Heart left ventricle (tissue), 16 donors: Measurements from ENCODE around the gene NOL9. TPM values are rescaled to one million over a fixed set of nuclear protein-coding genes. Genes with fewer than 3 reads are reported as not detected.
A peak's percentile ranks its signal among the peaks of the same experiment; 100 is the strongest.

Experiments used
- ATAC-seq, 4 donors: fragments of 200-7000 bp; cut with Tn5 transposase; one replicate each; pipeline ENCODE4 v1.9.1; 2020 to 2022; ENCODE audit warnings: moderate library complexity in 4 of 4, mild to moderate bottlenecking in 3 of 4, moderate number of reproducible peaks in 1 of 4
- DNase-seq, 5 donors: peaks; one replicate each; pipeline ENCODE4 v3.0.0-alpha.2; 2020
- H3K27ac ChIP-seq, 12 donors: fragments of 200-600 bp; sonication (generic) in 4 of 12; one replicate each; pipeline versions ENCODE4 v1.5.0 to v1.8.0; 2016 to 2022; ENCODE audit warnings: mild to moderate bottlenecking in 2 of 12
- H3K27me3 ChIP-seq, 9 donors: fragments of 200-600 bp; sonication (generic) in 2 of 9; one replicate each; pipeline versions ENCODE4 v1.5.1 to v1.8.0; 2016 to 2022; ENCODE audit warnings: mild to moderate bottlenecking in 3 of 9
- H3K36me3 ChIP-seq, 9 donors: fragments of 200-600 bp; sonication (generic) in 2 of 9; one replicate each; pipeline versions ENCODE4 v1.5.0 to v1.8.0; 2018 to 2022; ENCODE audit warnings: mild to moderate bottlenecking in 2 of 9
- H3K4me1 ChIP-seq, 12 donors: fragments of 200-600 bp; sonication (generic) in 4 of 12; one replicate each; pipeline versions ENCODE4 v1.5.0 to v1.8.0; 2016 to 2022; ENCODE audit warnings: mild to moderate bottlenecking in 3 of 12
- H3K4me3 ChIP-seq, 12 donors: fragments of 200-600 bp; sonication (generic) in 4 of 12; one replicate each; pipeline versions ENCODE4 v1.5.0 to v1.8.0; 2017 to 2022; ENCODE audit warnings: mild to moderate bottlenecking in 9 of 12, moderate library complexity in 4 of 12
- H3K9me3 ChIP-seq, 12 donors: fragments of 200-600 bp; sonication (generic) in 4 of 12; one replicate each; pipeline versions ENCODE4 v1.5.0 to v1.8.0; 2016 to 2022; ENCODE audit warnings: mild to moderate bottlenecking in 1 of 12
- CTCF ChIP-seq, 12 donors: fragments of 200-600 bp; sonication (generic) in 4 of 12; IDR thresholded peaks; one replicate each; pipeline versions ENCODE4 v1.5.0 to v1.8.0; 2018 to 2022; ENCODE audit warnings: antibody characterized with exemption in 12 of 12, mild to moderate bottlenecking in 5 of 12
- POLR2A ChIP-seq, 2 donors: fragments of 450-650 bp; IDR thresholded peaks; one replicate each; pipeline ENCODE4 v1.6.1; 2017; ENCODE audit warnings: antibody characterized with exemption in 2 of 2, mild to moderate bottlenecking in 2 of 2, moderate library complexity in 2 of 2
- WGBS, 4 donors: extraction: QIAGEN DNeasy Blood & Tissue Kit in 2 of 4; methylation state at CpG; one replicate each; pipeline versions ENCODE4 v1.1.5 to v1.1.7; 2013 to 2018; 5-methylcytosine and 5-hydroxymethylcytosine counted together
- intact Hi-C, 10 donors: fragments of 100-400 bp; cut with DNase I; formaldehyde crosslinking; loops; one replicate each; pipeline versions ENCODE4 v1.11.1 to v1.14.2; 2022
- polyA plus RNA-seq, 2 donors: library from polyadenylated mRNA; stranded (reverse); fragments of 200-250 nt; gene quantifications; one replicate each; pipeline ENCODE4 v1.2.3, GENCODE V29; 2013
- total RNA-seq, 9 donors: library from RNA; depleted of rRNA in 2 of 9; stranded (reverse); fragments of >200 nt in 2 of 9; fragmentation: NEBNext Ultra II Directional in 3 of 9; extraction: Animal tissue kit (Norgen Biotek cat#: 25700) in 3 of 9; gene quantifications; one replicate each; pipeline versions ENCODE4 v1.1.0 to v1.2.4, GENCODE V29; 2016 to 2023
- donor health status: ischemic (EF 13 %, LVEDD 7.1; RV severe dilation, severe dysfunction).
- donor health status: healthy with polysubstance abuse.
- donor health status: DM: no; HTN: yes; CAD: no.
- donor health status: DM: no; HTN: no; CAD: no.
- donor health status: ischemic (EF 25% LVEDD 6.9; RV normal size, moderate dysfunction).
- donor health status: ischemic (EF 25% LVEDD 5.7; RV mildly dilated, moderate dysfunction).
- donor health status: healthy.
- donor health status: DM: yes; HTN: yes; CAD: no.
- donor health status: ischemic (EF 35%, LVEDD 5.7; RV mildly dilated, moderate dysfunction).
- donor health status: nonischemic (EF 11% LVEDD 7.7; RV severe dilation, severe dysfunction).
- donor health status: DM: yes; HTN: yes; CAD: no.
- donor health status: PGD.
- donor health status: ischemic (EF 29% LVEDD 5.4; RV normal size, mild dysfunction).
- donor health status: nonischemic (EF 23%, LVEDD 6.1; RV moderate dilation, normal function).

The NOL9 gene
- total and polyA plus RNA-seq, 11 donors: 5.7 to 20.6 (median 15.4) TPM

- H3K36me3 ChIP-seq: peaks cover 0 to 71% (median 37%) of the 10 kb centered on the region in 9 donors
- H3K27ac ChIP-seq: no peak overlapping the region
- no peak for TF ChIP-seq POLR2A (IDR thresholded peaks at IDR 0.05)
- TF ChIP-seq CTCF (IDR thresholded peaks at IDR 0.05): no peak
- peaks cover 0 to 6% (median 0%) of the 10 kb centered on the region in 12 donors for H3K4me1 ChIP-seq
- H3K9me3 ChIP-seq: no peaks in the 10 kb centered on the region
- DNase-seq: no peak
- intact Hi-C loops: no loop called here
- ATAC-seq: no peak
- WGBS, 4 donors: 83 to 86% (median 85%) methylated on average over 13 of the region's 13 CpGs
- H3K4me3 ChIP-seq: no peak overlapping the region
- H3K27me3 ChIP-seq: no peaks in the 10 kb centered on the region
Measured at GRCh38 chr1:6474815-6475282, 79.5 kb downstream of the NOL9 start.

- intact Hi-C loops: no loop called here
- WGBS, 4 donors: 83 to 89% (median 87%) methylated on average over 12 to 33 of the region's 33 CpGs
- TF ChIP-seq POLR2A (IDR thresholded peaks at IDR 0.05) (no peak), CTCF (IDR thresholded peaks at IDR 0.05) (no peak)
- Histone ChIP-seq H3K4me1 (peaks cover 0 to 6% (median 0%) of the 10 kb centered on the region in 12 donors), H3K9me3 (no peaks in the 10 kb centered on the region), H3K36me3 (peaks cover 0 to 77% (median 43%) of the 10 kb centered on the region in 9 donors), H3K27me3 (no peaks in the 10 kb centered on the region), H3K27ac (no peak overlapping the region), H3K4me3 (no peak overlapping the region)
- ATAC-seq (no peak), DNase-seq (no peak)
Measured at GRCh38 chr1:6473974-6474814, 80.1 kb downstream of the NOL9 start.

GRCh38 chr1:6473156-6473555 is 81.2 kb downstream of the NOL9 start:
- Histone ChIP-seq H3K4me1 (peaks cover 0 to 6% (median 0%) of the 10 kb centered on the region in 12 donors), H3K27ac (no peak overlapping the region), H3K4me3 (no peak overlapping the region), H3K27me3 (no peaks in the 10 kb centered on the region), H3K36me3 (peaks cover 0 to 87% (median 51%) of the 10 kb centered on the region in 9 donors), H3K9me3 (no peaks in the 10 kb centered on the region)
- intact Hi-C loops: no loop called here
- ATAC-seq: no peak
- no peak for DNase-seq
- WGBS, 4 donors: 96 to 97% (median 96%) methylated on average over 5 to 18 of the region's 18 CpGs
- TF ChIP-seq CTCF (IDR thresholded peaks at IDR 0.05) (no peak), POLR2A (IDR thresholded peaks at IDR 0.05) (no peak)

GRCh38 chr1:6472391-6472790 is 81.9 kb downstream of the NOL9 start:
- H3K27me3 ChIP-seq: no peaks in the 10 kb centered on the region
- WGBS, 4 donors: 86 to 96% (median 89%) methylated on average over 4 to 10 of the region's 10 CpGs
- H3K27ac ChIP-seq: no peak overlapping the region
- no peaks in the 10 kb centered on the region for H3K9me3 ChIP-seq
- H3K4me3 ChIP-seq: no peak overlapping the region
- no peak for ATAC-seq
- TF ChIP-seq POLR2A (IDR thresholded peaks at IDR 0.05) (no peak), CTCF (IDR thresholded peaks at IDR 0.05) (peak in 1 of 12 donors; percentile 22)
- peaks cover 0 to 6% (median 0%) of the 10 kb centered on the region in 12 donors for H3K4me1 ChIP-seq
- intact Hi-C loops: no loop called here
- DNase-seq: no peak
- H3K36me3 ChIP-seq: peaks cover 0 to 88% (median 51%) of the 10 kb centered on the region in 9 donors
